ENCODE measurements around the gene UQCR11. TPM values are rescaled to one million over a fixed set of nuclear protein-coding genes. Genes with fewer than 3 reads are reported as not detected.

The UQCR11 gene
- total and polyA plus RNA-seq, 2 of the 4 experiments (the other 2 are of a cell fraction), result 29.2 to 177 TPM

DNA sequence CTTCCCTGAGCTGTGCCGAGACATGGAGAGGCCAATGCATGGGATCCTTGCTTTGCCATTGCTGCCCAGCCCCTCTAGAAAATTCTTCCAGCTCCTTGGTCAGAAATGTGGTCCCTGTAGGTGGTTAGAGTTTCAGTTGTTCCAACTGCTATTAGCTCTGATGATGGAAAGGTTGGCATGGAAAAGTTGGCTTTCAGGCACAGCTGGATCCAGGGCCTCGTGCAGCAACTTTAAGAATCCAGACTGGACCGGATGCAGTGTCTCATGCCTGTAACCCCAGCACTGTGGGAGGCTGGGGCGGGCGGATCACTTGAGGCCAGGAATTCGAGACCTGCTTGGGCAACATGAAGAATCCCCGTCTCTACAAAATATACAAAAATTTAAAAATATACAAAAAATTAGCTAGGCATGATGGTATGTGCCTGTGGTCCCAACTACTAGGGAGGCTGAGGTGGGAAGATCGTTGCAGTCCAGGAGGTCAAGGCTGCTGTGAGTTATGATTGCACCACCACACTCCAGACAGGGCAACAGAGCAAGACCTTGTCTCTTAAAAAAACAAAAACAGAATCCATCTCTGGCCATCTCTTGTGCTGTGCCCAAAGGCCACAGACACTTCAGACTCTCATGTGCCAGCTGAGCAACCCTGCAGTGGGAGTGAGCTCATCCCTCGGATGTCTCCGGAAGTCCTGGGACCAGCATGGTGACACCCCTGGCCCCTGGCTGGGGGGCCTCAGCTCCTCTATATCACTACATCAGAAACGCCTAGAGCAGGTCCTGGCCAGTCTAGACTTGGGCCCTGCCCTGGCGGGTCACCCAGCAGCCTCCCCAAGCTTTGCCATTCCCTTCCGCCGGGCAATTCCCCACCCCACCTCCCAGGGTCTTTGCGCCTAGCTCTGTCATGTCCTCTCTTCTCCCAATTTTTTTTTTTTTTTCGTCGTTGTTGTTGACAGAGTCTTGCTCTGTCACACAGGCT lies 53.9 kb downstream of the UQCR11 start:
- dilution Hi-C loops (cut with HindIII; ENCODE audit: low sequenced_read_pairs, unreplicated experiment), result no loop called here
- intact Hi-C loops (cut with micrococcal nuclease), result no loop called here
- Histone ChIP-seq H2BK20ac (ENCODE audit: low read depth, low read length) (no peak overlapping the region), H3K23ac (ENCODE audit: low read depth, low read length) (no peak overlapping the region), H3K4me3 (ENCODE audit: insufficient read depth, low read depth, low read length) (no peak overlapping the region), H4K5ac (ENCODE audit: low read depth, low read length) (no peak overlapping the region), H2BK15ac (ENCODE audit: low read depth, low read length) (no peak overlapping the region), H3K4me1 (ENCODE audit: control insufficient read depth, insufficient read depth, low read length) (no peaks in the 10 kb centered on the region), H2BK5ac (ENCODE audit: low read depth, low read length, poor library complexity, severe bottlenecking) (no peak overlapping the region), H4K20me1 (ENCODE audit: insufficient read depth, low read length) (peaks cover 1% of the 10 kb centered on the region; the same call in 1 of the 2 replicates), H3K79me1 (ENCODE audit: low read depth in 1 of 2, low read length in 2 of 2) (peaks cover 4 to 6% of the 10 kb centered on the region in 2 experiments; a peak in 2 of 4 replicates), H2BK120ac (ENCODE audit: low read depth, low read length) (no peak overlapping the region), H3K9me1 (ENCODE audit: insufficient read depth, low read length) (peaks cover 3% of the 10 kb centered on the region; the same call in 1 of the 2 replicates), H3K9me3 (ENCODE audit: control insufficient read depth, insufficient read depth, low read length) (no peaks in the 10 kb centered on the region), H3K27me3 (ENCODE audit: control insufficient read depth, insufficient read depth, low read length) (no peaks in the 10 kb centered on the region), H3K4ac (ENCODE audit: low read depth, low read length) (no peak overlapping the region), H2AK9ac (replicated peaks; ENCODE audit: low read depth, low read length, poor library complexity) (no peak overlapping the region), H3K56ac (ENCODE audit: extremely low read depth, insufficient read depth, low read length) (no peak overlapping the region), H3K14ac (replicated peaks; ENCODE audit: low read depth, low read length) (no peak overlapping the region), H3K4me2 (ENCODE audit: low read depth, low read length) (no peak overlapping the region), H2AFZ (replicated peaks; ENCODE audit: low read length, poor library complexity) (no peak overlapping the region), H3K27ac (ENCODE audit: insufficient read depth, low read length) (no peak overlapping the region), H4K8ac (ENCODE audit: low read depth in 2 of 2, low read length in 2 of 2) (no peak overlapping the region), H4K91ac (ENCODE audit: insufficient read depth, low read depth, low read length) (no peak overlapping the region), H3K18ac (ENCODE audit: low read depth, low read length) (no peak overlapping the region), H2AK5ac (ENCODE audit: low read depth, low read length) (no peak overlapping the region), H3K36me3 (ENCODE audit: control insufficient read depth, insufficient read depth, low read length) (peaks cover 15% of the 10 kb centered on the region), H3K9ac (ENCODE audit: low read depth, low read length) (no peak overlapping the region)
- TF ChIP-seq BHLHE40 (IDR thresholded peaks at IDR 0.05; ENCODE audit: low read depth, low read length) (no peak), MXI1 (IDR thresholded peaks at IDR 0.05; ENCODE audit: borderline replicate concordance, low read depth, low read length) (no peak), RCOR1 (IDR thresholded peaks at IDR 0.05; ENCODE audit: insufficient replicate concordance, low read length) (no peak), RFX5 (IDR thresholded peaks at IDR 0.05; ENCODE audit: low read depth, low read length) (no peak), CHD1 (IDR thresholded peaks at IDR 0.05; ENCODE audit: low read depth, low read length) (no peak)
- ChIA-PET POLR2A (ENCODE audit: unreplicated experiment) (no interaction called here), CTCF (no interaction called here)
- WGBS, 2 experiments (ENCODE audit: extremely low coverage in 2 of 2, insufficient read length in 1 of 2), result 85% methylated on average over 6 of the region's 17 CpGs; no CpG with 5 or more reads in 1 of the 2 experiments
- in situ Hi-C loops (cut with MboI; ENCODE audit: low sequenced_read_pairs), result no loop called here
- ATAC-seq (ENCODE audit: low read depth) (no peak; the same call in 1 of the 2 replicates), DNase-seq (no peak)
- no TSS peak for BruUV-seq (replicated peaks)

Measured in IMR-90 (cell line).